PFSK-1 (cell line): ENCODE results near the gene AK8.

ENCODE experiments used
- SIN3A ChIP-seq: IDR thresholded peaks from 2 replicates; pipeline ENCODE4 v1.6.1; 2012; ENCODE audit warnings: mild to moderate bottlenecking, low read length, moderate library complexity, borderline replicate concordance; ENCODE audit not compliant: insufficient read depth
- TAF1 ChIP-seq: IDR thresholded peaks from 2 replicates; pipeline ENCODE4 v1.6.1; 2012; ENCODE audit warnings: low read length, control low read depth, borderline replicate concordance; ENCODE audit not compliant: insufficient read depth

- no peak for TF ChIP-seq TAF1
- no peak for TF ChIP-seq SIN3A
These were observed 44.4 kb downstream of the AK8 start for GRCh38 chr9:132833550-132834121.
